ENCODE results near the gene GABPA. TPM values are rescaled to one million over a fixed set of nuclear protein-coding genes. Genes with fewer than 3 reads are reported as not detected.

GABPA gene
- total and polyA plus RNA-seq, 9 of the 15 experiments (the other 6 are each of a cell fraction or from before 2014, with no cell fraction given) = 8.9 to 35.7 (median 22.8) TPM

DNA sequence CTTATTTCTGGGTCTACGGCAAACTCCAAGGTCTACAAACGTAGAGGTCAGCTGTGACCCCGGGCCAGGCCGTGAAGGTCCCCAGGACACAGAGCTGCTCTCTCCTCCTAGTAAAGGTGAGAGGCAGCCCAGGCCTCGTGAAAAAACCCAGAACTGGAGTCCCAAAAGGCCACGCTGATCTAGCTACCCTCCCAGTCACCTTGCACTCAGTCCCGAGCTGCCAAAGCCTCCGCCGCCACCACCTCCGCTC is 193 bp upstream of the GABPA start (continued):
- TF ChIP-seq, protein P1, sequence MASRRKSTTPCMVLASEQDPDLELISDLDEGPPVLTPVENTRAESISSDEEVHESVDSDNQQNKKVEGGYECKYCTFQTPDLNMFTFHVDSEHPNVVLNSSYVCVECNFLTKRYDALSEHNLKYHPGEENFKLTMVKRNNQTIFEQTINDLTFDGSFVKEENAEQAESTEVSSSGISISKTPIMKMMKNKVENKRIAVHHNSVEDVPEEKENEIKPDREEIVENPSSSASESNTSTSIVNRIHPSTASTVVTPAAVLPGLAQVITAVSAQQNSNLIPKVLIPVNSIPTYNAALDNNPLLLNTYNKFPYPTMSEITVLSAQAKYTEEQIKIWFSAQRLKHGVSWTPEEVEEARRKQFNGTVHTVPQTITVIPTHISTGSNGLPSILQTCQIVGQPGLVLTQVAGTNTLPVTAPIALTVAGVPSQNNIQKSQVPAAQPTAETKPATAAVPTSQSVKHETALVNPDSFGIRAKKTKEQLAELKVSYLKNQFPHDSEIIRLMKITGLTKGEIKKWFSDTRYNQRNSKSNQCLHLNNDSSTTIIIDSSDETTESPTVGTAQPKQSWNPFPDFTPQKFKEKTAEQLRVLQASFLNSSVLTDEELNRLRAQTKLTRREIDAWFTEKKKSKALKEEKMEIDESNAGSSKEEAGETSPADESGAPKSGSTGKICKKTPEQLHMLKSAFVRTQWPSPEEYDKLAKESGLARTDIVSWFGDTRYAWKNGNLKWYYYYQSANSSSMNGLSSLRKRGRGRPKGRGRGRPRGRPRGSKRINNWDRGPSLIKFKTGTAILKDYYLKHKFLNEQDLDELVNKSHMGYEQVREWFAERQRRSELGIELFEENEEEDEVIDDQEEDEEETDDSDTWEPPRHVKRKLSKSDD (conservative IDR thresholded peaks at IDR 0.05; ENCODE audit: low read length) = no peak
- TF ChIP-seq, protein P2, sequence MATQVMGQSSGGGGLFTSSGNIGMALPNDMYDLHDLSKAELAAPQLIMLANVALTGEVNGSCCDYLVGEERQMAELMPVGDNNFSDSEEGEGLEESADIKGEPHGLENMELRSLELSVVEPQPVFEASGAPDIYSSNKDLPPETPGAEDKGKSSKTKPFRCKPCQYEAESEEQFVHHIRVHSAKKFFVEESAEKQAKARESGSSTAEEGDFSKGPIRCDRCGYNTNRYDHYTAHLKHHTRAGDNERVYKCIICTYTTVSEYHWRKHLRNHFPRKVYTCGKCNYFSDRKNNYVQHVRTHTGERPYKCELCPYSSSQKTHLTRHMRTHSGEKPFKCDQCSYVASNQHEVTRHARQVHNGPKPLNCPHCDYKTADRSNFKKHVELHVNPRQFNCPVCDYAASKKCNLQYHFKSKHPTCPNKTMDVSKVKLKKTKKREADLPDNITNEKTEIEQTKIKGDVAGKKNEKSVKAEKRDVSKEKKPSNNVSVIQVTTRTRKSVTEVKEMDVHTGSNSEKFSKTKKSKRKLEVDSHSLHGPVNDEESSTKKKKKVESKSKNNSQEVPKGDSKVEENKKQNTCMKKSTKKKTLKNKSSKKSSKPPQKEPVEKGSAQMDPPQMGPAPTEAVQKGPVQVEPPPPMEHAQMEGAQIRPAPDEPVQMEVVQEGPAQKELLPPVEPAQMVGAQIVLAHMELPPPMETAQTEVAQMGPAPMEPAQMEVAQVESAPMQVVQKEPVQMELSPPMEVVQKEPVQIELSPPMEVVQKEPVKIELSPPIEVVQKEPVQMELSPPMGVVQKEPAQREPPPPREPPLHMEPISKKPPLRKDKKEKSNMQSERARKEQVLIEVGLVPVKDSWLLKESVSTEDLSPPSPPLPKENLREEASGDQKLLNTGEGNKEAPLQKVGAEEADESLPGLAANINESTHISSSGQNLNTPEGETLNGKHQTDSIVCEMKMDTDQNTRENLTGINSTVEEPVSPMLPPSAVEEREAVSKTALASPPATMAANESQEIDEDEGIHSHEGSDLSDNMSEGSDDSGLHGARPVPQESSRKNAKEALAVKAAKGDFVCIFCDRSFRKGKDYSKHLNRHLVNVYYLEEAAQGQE (IDR thresholded peaks at IDR 0.05; ENCODE audit: borderline replicate concordance) = no peak
- TF ChIP-seq, protein P2 (CRISPR knock-in tag; IDR thresholded peaks at IDR 0.05; ENCODE audit: low read depth) = 0 out of 2 replicates have a peak, but pooled peaks have one; percentile 25
- no peak for TF ChIP-seq GABPA (tag; conservative IDR thresholded peaks at IDR 0.05; ENCODE audit: low read depth)
